Measurements from ENCODE around the gene GSK3B. TPM values are rescaled to one million over a fixed set of nuclear protein-coding genes. Genes with fewer than 3 reads are reported as not detected.
"Not testable (repeated sequence)": the region's sequence is repeated elsewhere in the genome, so short reads cannot be mapped to it uniquely, and the experiment has no call there.

The GSK3B gene
- total RNA-seq, 2 donors from 2014 or later: 28.7 to 39.3 TPM

- H3K4me1 ChIP-seq (ENCODE audit: control insufficient read depth in 1 of 2, low read depth in 2 of 2): peaks cover 0 to 6% of the 10 kb centered on the region in 2 donors
- H3K27ac ChIP-seq: no peak overlapping the region
- H3K9me3 ChIP-seq: no peaks in the 10 kb centered on the region
- no peaks in the 10 kb centered on the region for H3K36me3 ChIP-seq
- DNase-seq (ENCODE audit: low spot score) (no peak), ATAC-seq (ENCODE audit: insufficient number of reproducible peaks, low FRiP score, low read depth) (no peak)
- TF ChIP-seq CTCF (IDR thresholded peaks at IDR 0.05): no peak
- H3K4me3 ChIP-seq: no peak overlapping the region
- no peaks in the 10 kb centered on the region for H3K27me3 ChIP-seq (replicated peaks; ENCODE audit: insufficient read depth)
Measured at GRCh38 chr3:119990888-119991287, 103.4 kb downstream of the GSK3B start.

DNA sequence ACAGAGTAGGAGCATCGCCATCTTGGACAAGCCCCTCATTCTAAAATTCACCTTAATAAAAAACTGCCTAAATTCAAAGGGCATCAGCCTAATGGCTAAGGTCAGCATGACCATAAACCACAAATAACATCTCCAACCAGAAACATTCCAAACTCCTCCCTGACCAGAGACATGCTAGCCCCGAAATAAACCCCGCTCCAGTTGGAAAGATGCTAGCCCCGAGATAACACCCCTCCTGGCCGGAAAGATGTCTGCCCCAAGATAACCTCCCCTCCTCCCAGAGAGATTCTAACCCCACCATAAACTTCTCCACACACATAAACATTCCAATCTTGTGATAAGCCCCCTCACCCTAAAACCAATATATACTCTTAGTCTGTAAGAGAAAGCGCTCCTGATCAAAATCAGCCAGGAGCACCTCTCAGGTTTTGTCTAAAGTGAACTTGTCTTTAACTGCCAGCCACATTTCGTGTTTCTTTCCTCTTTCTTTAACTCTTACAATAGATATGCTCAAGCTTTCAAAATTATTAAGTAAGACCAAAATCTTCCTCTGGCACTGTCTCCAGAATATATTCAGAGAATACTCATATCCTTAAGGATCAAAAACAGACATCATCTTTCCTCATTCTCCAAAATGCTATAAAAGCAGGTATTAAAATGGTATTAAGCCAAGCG is 104.1 kb downstream of the GSK3B start:
- no peaks in the 10 kb centered on the region for H3K27me3 ChIP-seq (replicated peaks; ENCODE audit: insufficient read depth)
- ATAC-seq (ENCODE audit: insufficient number of reproducible peaks, low FRiP score, low read depth) (no peak), DNase-seq (ENCODE audit: low spot score) (no peak)
- peaks cover under 1% of the 10 kb centered on the region for H3K9me3 ChIP-seq
- no peaks in the 10 kb centered on the region for H3K36me3 ChIP-seq
- no peak overlapping the region for H3K27ac ChIP-seq
- H3K4me1 ChIP-seq (ENCODE audit: control insufficient read depth in 1 of 2, low read depth in 2 of 2): peaks cover 0 to 6% of the 10 kb centered on the region in 2 donors
- no peak overlapping the region for H3K4me3 ChIP-seq
- no peak for TF ChIP-seq CTCF (IDR thresholded peaks at IDR 0.05)

DNA sequence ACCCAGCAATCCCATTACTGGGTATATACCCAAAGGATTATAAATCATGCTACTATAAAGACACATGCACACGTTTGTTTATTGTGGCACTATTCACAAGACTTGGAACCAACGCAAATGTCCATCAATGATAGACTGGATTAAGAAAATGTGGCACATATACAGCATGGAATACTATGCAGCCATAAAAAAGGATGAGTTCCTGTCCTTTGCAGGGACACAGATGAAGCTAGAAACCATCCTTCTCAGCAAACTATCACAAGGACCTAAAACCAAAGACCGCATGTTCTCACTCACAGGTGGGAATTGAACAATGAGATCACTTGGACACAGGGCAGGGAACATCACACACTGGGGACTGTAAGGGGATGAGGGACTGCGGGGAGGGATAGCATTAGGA is 107.4 kb downstream of the GSK3B start:
- not testable (repeated sequence) for H3K36me3 ChIP-seq; H3K27me3 ChIP-seq (replicated peaks; ENCODE audit: insufficient read depth); DNase-seq (ENCODE audit: low spot score); H3K4me1 ChIP-seq (ENCODE audit: control insufficient read depth in 1 of 2, low read depth in 2 of 2); H3K4me3 ChIP-seq; H3K27ac ChIP-seq; ATAC-seq (ENCODE audit: insufficient number of reproducible peaks, low FRiP score, low read depth)
- peaks cover 12% of the 10 kb centered on the region for H3K9me3 ChIP-seq

- Histone ChIP-seq H3K4me1 (ENCODE audit: control insufficient read depth in 1 of 2, low read depth in 2 of 2) (peaks cover 3 to 5% of the 10 kb centered on the region in 2 donors), H3K27me3 (replicated peaks; ENCODE audit: insufficient read depth) (no peaks in the 10 kb centered on the region), H3K9me3 (peaks cover 12% of the 10 kb centered on the region), H3K4me3 (no peak overlapping the region), H3K27ac (no peak overlapping the region), H3K36me3 (no peaks in the 10 kb centered on the region)
- no peak for TF ChIP-seq CTCF (IDR thresholded peaks at IDR 0.05)
- ATAC-seq (ENCODE audit: insufficient number of reproducible peaks, low FRiP score, low read depth): no peak
- DNase-seq (ENCODE audit: low spot score): no peak
Measured at GRCh38 chr3:119981386-119981785, 112.9 kb downstream of the GSK3B start.

DNA sequence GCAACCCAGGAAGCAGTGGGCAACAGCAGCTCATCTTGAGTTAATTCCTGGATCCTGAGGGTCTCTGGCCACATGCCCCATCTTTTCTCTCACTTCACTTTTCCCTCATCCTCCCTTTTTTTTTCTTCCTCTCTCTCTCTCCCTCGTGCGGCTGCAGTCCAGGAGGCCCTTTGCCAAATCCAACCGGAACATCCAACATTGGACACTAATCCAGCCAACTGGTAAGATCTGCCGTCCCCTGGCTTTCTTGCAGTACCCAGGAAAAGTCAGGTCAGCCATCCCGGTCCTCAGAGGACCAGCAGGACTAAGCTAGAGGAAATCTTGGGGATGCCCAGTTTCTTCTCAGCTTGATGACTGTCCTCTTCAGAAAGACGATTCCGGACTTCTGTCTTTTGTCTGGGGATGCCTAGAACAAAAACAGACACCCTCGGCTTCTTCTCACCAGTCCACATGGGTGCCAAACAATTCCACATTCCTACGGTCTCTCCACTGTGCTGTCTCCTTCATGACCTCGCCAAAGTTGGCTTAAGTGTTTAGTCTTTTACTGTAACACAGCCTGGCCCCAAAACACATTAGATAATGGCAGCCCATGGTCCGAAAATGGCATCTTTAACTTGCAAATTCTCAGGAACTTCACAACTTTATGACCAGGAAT is 115.6 kb downstream of the GSK3B start:
- peaks cover 3% of the 10 kb centered on the region for H3K9me3 ChIP-seq
- no peak overlapping the region for H3K27ac ChIP-seq
- peaks cover 3 to 5% of the 10 kb centered on the region in 2 donors for H3K4me1 ChIP-seq (ENCODE audit: control insufficient read depth in 1 of 2, low read depth in 2 of 2)
- no peak overlapping the region for H3K4me3 ChIP-seq
- H3K27me3 ChIP-seq (replicated peaks; ENCODE audit: insufficient read depth): no peaks in the 10 kb centered on the region
- no peak for ATAC-seq (ENCODE audit: insufficient number of reproducible peaks, low FRiP score, low read depth)
- no peak for DNase-seq (ENCODE audit: low spot score)
- no peak for TF ChIP-seq CTCF (IDR thresholded peaks at IDR 0.05)
- H3K36me3 ChIP-seq: no peaks in the 10 kb centered on the region

Measured in thoracic aorta (tissue), 2 donors.